Tibial nerve (tissue), 4 donors: Measurements from ENCODE around the gene ZNF41. TPM values are rescaled to one million over a fixed set of nuclear protein-coding genes. Genes with fewer than 3 reads are reported as not detected.

Experiments
- DNase-seq, 2 donors: peaks; one replicate each; pipeline ENCODE4 v3.0.0-alpha.2; 2019; ENCODE audit warnings: low spot score in 2 of 2
- H3K27ac ChIP-seq, 4 donors: fragments of 200-600 bp; sonication (generic) in 3 of 4; one replicate each; pipeline ENCODE4 v1.5.1; 2017 to 2019; ENCODE audit warnings: mild to moderate bottlenecking in 1 of 4
- H3K27me3 ChIP-seq, 2 donors: fragments of 200-600 bp; sonication (generic) in 1 of 2; one replicate each; pipeline versions ENCODE4 v1.5.1 to v1.6.0; 2017 to 2019
- H3K36me3 ChIP-seq, 3 donors: fragments of 200-600 bp; sonication (generic); one replicate each; pipeline ENCODE4 v1.5.1; 2018 to 2019
- H3K4me1 ChIP-seq, 4 donors: fragments of 200-600 bp; sonication (generic) in 3 of 4; one replicate each; pipeline ENCODE4 v1.5.1; 2017 to 2019
- H3K4me3 ChIP-seq, 4 donors: fragments of 200-600 bp; sonication (generic) in 3 of 4; one replicate each; pipeline ENCODE4 v1.5.1; 2017 to 2019; ENCODE audit warnings: mild to moderate bottlenecking in 1 of 4, moderate library complexity in 1 of 4
- H3K9me3 ChIP-seq, 4 donors: fragments of 200-600 bp; sonication (generic) in 3 of 4; one replicate each; pipeline ENCODE4 v1.5.1; 2017 to 2019
- EP300 ChIP-seq, 2 donors: sonication (generic); formaldehyde crosslinking; IDR thresholded peaks; one replicate each; pipeline ENCODE4 v1.6.1; 2017; ENCODE audit warnings: antibody characterized with exemption in 2 of 2, mild to moderate bottlenecking in 1 of 2
- POLR2A ChIP-seq, 2 donors: fragments of 450-650 bp; IDR thresholded peaks; one replicate each; pipeline ENCODE4 v1.6.1; 2017; ENCODE audit warnings: antibody characterized with exemption in 2 of 2, mild to moderate bottlenecking in 2 of 2, moderate library complexity in 2 of 2
- WGBS, 2 donors: methylation state at CpG; one replicate each; pipeline ENCODE4 v1.1.5; 2018; 5-methylcytosine and 5-hydroxymethylcytosine counted together
- total RNA-seq, 4 donors: library from RNA; depleted of rRNA; stranded (reverse); fragments of >200 nt; gene quantifications; one replicate each; pipeline ENCODE4 v1.1.0, GENCODE V29; 2016
- TF ChIP-seq, protein P1 (sequence below), 5 experiments: fragments of 200-600 bp in 3 of 5; fragments of 450-650 bp in 2 of 5; sonication (generic) in 3 of 5; IDR thresholded peaks; one replicate each; pipeline ENCODE4 v1.5.1; 2016 to 2019; ENCODE audit warnings: antibody characterized with exemption in 5 of 5, mild to moderate bottlenecking in 3 of 5, moderate library complexity in 2 of 5

The ZNF41 gene
- total RNA-seq, 4 donors from 2014 or later = 6.9 to 9.8 (median 7.8) TPM

GRCh38 chrX:47430925-47431324 lies 52.1 kb downstream of the ZNF41 start:
- WGBS, 2 donors = 87 to 95% methylated on average over 5 of the region's 5 CpGs
- Histone ChIP-seq H3K9me3 (no peaks in the 10 kb centered on the region), H3K27me3 (no peaks in the 10 kb centered on the region), H3K4me1 (no peaks in the 10 kb centered on the region), H3K36me3 (no peaks in the 10 kb centered on the region), H3K4me3 (no peak overlapping the region), H3K27ac (no peak overlapping the region)
- TF ChIP-seq POLR2A (IDR thresholded peaks at IDR 0.05) (no peak), EP300 (IDR thresholded peaks at IDR 0.05) (no peak)
- TF ChIP-seq, protein P1, sequence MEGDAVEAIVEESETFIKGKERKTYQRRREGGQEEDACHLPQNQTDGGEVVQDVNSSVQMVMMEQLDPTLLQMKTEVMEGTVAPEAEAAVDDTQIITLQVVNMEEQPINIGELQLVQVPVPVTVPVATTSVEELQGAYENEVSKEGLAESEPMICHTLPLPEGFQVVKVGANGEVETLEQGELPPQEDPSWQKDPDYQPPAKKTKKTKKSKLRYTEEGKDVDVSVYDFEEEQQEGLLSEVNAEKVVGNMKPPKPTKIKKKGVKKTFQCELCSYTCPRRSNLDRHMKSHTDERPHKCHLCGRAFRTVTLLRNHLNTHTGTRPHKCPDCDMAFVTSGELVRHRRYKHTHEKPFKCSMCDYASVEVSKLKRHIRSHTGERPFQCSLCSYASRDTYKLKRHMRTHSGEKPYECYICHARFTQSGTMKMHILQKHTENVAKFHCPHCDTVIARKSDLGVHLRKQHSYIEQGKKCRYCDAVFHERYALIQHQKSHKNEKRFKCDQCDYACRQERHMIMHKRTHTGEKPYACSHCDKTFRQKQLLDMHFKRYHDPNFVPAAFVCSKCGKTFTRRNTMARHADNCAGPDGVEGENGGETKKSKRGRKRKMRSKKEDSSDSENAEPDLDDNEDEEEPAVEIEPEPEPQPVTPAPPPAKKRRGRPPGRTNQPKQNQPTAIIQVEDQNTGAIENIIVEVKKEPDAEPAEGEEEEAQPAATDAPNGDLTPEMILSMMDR (IDR thresholded peaks at IDR 0.05) = no peak
- DNase-seq = no peak

DNA sequence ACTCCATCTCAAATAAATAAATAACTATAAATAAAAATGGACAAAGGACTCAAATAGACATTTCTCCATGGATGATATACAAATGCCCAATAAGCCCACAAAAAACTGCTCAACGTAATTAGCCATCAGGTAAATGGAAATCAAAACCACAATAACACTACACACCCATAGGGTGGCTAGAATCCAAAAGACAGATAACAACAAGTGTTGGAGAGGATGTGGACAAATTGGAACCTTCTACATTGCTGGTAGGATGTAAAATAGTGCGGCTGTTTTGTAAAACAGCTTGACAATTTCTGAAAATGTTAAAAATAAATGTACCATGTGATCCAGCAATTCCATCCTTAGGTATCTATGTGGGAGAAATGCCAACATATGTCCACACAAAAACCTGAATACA lies 60.6 kb downstream of the ZNF41 start:
- H3K4me3 ChIP-seq = no peak overlapping the region
- WGBS, 2 donors = 77 to 91% methylated on average over 2 of the region's 2 CpGs

GRCh38 chrX:47420962-47421361 lies 62.1 kb downstream of the ZNF41 start:
- H3K9me3 ChIP-seq = no peaks in the 10 kb centered on the region
- 60 to 68% methylated on average over 5 of the region's 5 CpGs for WGBS, 2 donors

More for the DNA sequence above, 60.6 kb downstream of the ZNF41 start:
- TF ChIP-seq EP300 (IDR thresholded peaks at IDR 0.05) (no peak), POLR2A (IDR thresholded peaks at IDR 0.05) (no peak)
- TF ChIP-seq, protein P1 (IDR thresholded peaks at IDR 0.05) = no peak
- Histone ChIP-seq H3K27ac (no peak overlapping the region), H3K36me3 (no peaks in the 10 kb centered on the region), H3K4me1 (no peaks in the 10 kb centered on the region), H3K27me3 (no peaks in the 10 kb centered on the region), H3K9me3 (no peaks in the 10 kb centered on the region)
- DNase-seq = no peak

GRCh38 chrX:47420265-47420664 lies 62.8 kb downstream of the ZNF41 start:
- Histone ChIP-seq H3K36me3 (no peaks in the 10 kb centered on the region), H3K27me3 (no peaks in the 10 kb centered on the region), H3K9me3 (peaks cover 0 to under 1% (median 0%) of the 10 kb centered on the region in 4 donors), H3K27ac (no peak overlapping the region), H3K4me1 (no peaks in the 10 kb centered on the region), H3K4me3 (no peak overlapping the region)
- TF ChIP-seq, protein P1 (IDR thresholded peaks at IDR 0.05) = no peak
- TF ChIP-seq EP300 (IDR thresholded peaks at IDR 0.05) (no peak), POLR2A (IDR thresholded peaks at IDR 0.05) (no peak)
- WGBS, 2 donors = 79 to 86% methylated on average over 4 of the region's 4 CpGs
- no peak for DNase-seq

More at GRCh38 chrX:47420962-47421361, 62.1 kb downstream of the ZNF41 start:
- TF ChIP-seq, protein P1 (IDR thresholded peaks at IDR 0.05) = no peak
- TF ChIP-seq POLR2A (IDR thresholded peaks at IDR 0.05) (no peak), EP300 (IDR thresholded peaks at IDR 0.05) (no peak)
- Histone ChIP-seq H3K27me3 (no peaks in the 10 kb centered on the region), H3K4me1 (no peaks in the 10 kb centered on the region), H3K27ac (no peak overlapping the region), H3K36me3 (no peaks in the 10 kb centered on the region), H3K4me3 (no peak overlapping the region)
- no peak for DNase-seq

DNA sequence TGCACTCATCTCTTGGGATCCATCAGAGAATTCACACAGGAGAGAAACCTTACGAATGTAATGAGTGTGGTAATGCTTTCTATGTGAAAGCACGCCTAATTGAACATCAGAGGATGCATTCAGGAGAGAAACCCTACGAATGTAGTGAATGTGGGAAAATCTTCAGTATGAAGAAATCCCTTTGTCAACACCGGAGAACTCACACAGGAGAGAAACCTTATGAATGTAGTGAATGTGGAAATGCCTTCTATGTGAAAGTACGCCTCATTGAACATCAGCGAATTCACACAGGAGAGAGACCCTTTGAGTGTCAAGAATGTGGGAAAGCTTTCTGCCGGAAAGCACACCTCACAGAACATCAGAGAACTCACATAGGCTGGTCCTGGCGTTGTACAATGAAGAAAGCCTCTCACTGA lies 69.8 kb downstream of the ZNF41 start:
- WGBS, 2 donors = 83 to 95% methylated on average over 8 of the region's 8 CpGs
- Histone ChIP-seq H3K4me1 (no peaks in the 10 kb centered on the region), H3K4me3 (no peak overlapping the region), H3K9me3 (peaks cover 0 to 41% (median 16%) of the 10 kb centered on the region in 4 donors), H3K36me3 (peaks cover 0 to 47% (median 0%) of the 10 kb centered on the region in 3 donors), H3K27me3 (no peaks in the 10 kb centered on the region), H3K27ac (no peak overlapping the region)
- TF ChIP-seq, protein P1 (IDR thresholded peaks at IDR 0.05) = no peak
- TF ChIP-seq EP300 (IDR thresholded peaks at IDR 0.05) (no peak), POLR2A (IDR thresholded peaks at IDR 0.05) (no peak)
- no peak for DNase-seq

Other genes starting within 250 kb of the ZNF41 start
- gene ZNF157, start 112.6 kb downstream of the ZNF41 start, total RNA-seq = 1 to 10 TPM in 1 of 4 donors, under 1 TPM in 3; 0.60 to 1.3 (median 0.72) TPM
- gene ARAF, start 78.0 kb upstream of the ZNF41 start, total RNA-seq = 10 to 100 TPM; 34.1 to 61.2 (median 40.8) TPM
- gene TIMP1, start 99.2 kb upstream of the ZNF41 start, total RNA-seq = 100 to 1,000 TPM; 133 to 621 (median 176) TPM
- 1 to 10 TPM in 1 of 4 donors, under 1 TPM in 1, not detected in 2; 0.42 to 1.2 TPM for gene SYN1, start 136.6 kb upstream of the ZNF41 start, total RNA-seq
- 10 to 100 TPM in 3 of 4 donors, 1 to 10 TPM in 1; 2.2 to 15.6 (median 12.1) TPM for gene CFP, start 146.7 kb upstream of the ZNF41 start, total RNA-seq
- gene ELK1, start 167.3 kb upstream of the ZNF41 start, total RNA-seq = 10 to 100 TPM; 22.9 to 38.4 (median 25.8) TPM
- gene UXT, start 176.0 kb upstream of the ZNF41 start, total RNA-seq = 100 to 1,000 TPM in 3 of 4 donors, 10 to 100 TPM in 1; 95.7 to 129 (median 118) TPM